Breast epithelium (tissue), 3 donors: ENCODE data around the gene C11orf58.

Experiments used
- POLR2A ChIP-seq: fragments of 450-650 bp; IDR thresholded peaks from one replicate; pipeline ENCODE4 v1.6.1; 2016; ENCODE audit warnings: antibody characterized with exemption, mild to moderate bottlenecking, moderate library complexity
- POLR2AphosphoS5 ChIP-seq, 3 donors: sonication (generic); formaldehyde crosslinking; IDR thresholded peaks; one replicate each; pipeline ENCODE4 v1.6.1; 2017; ENCODE audit warnings: antibody characterized with exemption in 3 of 3
- TF ChIP-seq, protein P1 (sequence below), 3 donors: fragments of 450-650 bp; IDR thresholded peaks; one replicate each; pipeline ENCODE4 v1.5.1; 2016 to 2017; ENCODE audit warnings: antibody characterized with exemption in 3 of 3, mild to moderate bottlenecking in 3 of 3, moderate library complexity in 3 of 3

DNA sequence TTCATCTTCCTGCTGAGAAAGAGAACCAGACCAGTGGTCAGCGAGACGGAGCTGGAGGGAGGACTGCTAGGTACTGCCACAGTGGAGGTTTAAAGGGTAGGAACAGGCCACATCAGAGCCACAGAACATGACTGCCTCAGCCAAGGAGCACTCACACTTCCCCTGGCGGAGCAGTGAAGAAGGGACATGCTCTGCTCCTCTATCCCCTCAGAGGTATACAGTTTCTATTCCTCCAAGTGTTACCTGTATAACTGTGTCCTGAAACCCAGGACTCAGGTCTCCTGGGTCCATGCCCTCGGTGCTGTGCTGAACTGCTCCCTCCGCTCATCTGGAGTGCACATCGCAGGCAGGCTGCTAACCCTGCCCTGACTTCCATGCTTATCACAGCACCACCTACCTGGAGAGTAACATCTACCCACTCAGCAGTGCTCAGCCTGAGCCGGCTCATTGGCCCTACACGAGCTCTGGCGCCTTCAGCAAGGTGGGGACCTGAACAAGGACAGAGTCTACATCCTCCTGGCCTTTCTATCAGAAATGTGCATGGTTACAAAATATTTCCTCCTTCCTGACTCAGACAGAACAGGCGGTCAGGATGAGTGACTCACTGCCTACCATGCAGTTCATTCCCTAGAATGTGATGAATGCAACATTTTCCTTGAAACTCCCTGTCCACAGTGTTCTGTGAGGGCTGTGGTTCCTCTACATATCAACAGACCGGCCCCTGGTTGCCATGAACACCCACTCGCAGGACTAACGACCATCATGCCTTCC is 52.9 kb downstream of the C11orf58 start:
- TF ChIP-seq POLR2AphosphoS5 (IDR thresholded peaks at IDR 0.05) (peak; percentile 12 to 31 (median 27)), POLR2A (no peak)
- TF ChIP-seq, protein P1, sequence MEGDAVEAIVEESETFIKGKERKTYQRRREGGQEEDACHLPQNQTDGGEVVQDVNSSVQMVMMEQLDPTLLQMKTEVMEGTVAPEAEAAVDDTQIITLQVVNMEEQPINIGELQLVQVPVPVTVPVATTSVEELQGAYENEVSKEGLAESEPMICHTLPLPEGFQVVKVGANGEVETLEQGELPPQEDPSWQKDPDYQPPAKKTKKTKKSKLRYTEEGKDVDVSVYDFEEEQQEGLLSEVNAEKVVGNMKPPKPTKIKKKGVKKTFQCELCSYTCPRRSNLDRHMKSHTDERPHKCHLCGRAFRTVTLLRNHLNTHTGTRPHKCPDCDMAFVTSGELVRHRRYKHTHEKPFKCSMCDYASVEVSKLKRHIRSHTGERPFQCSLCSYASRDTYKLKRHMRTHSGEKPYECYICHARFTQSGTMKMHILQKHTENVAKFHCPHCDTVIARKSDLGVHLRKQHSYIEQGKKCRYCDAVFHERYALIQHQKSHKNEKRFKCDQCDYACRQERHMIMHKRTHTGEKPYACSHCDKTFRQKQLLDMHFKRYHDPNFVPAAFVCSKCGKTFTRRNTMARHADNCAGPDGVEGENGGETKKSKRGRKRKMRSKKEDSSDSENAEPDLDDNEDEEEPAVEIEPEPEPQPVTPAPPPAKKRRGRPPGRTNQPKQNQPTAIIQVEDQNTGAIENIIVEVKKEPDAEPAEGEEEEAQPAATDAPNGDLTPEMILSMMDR (IDR thresholded peaks at IDR 0.05) = no peak
